H9 (cell line): Measurements from ENCODE around the gene ZNHIT6. TPM values are rescaled to one million over a fixed set of nuclear protein-coding genes. Genes with fewer than 3 reads are reported as not detected.

Source experiments
- DNase-seq: peaks from one replicate; pipeline ENCODE4 v3.0.0-alpha.2; 2017
- H2AFZ ChIP-seq: one replicate; pipeline ENCODE4 v1.6.1; 2013; ENCODE audit warnings: mild to moderate bottlenecking, low read length, control low read depth, moderate library complexity
- H2AK5ac ChIP-seq: 2 replicates; pipeline ENCODE4 v1.6.1; 2013; ENCODE audit warnings: low read length, control low read depth, mixed read lengths; ENCODE audit not compliant: insufficient read length
- H2BK120ac ChIP-seq: one replicate; pipeline ENCODE4 v1.6.1; 2013; ENCODE audit warnings: low read depth, mild to moderate bottlenecking, low read length, control low read depth, inconsistent platforms; ENCODE audit not compliant: poor library complexity, severe bottlenecking
- H2BK12ac ChIP-seq: 2 replicates; pipeline ENCODE4 v1.6.1; 2013; ENCODE audit warnings: low read length, control low read depth, mixed read lengths, low read depth; ENCODE audit not compliant: insufficient read length
- H2BK15ac ChIP-seq: 2 replicates; pipeline ENCODE4 v1.6.1; 2013; ENCODE audit warnings: low read depth, low read length, control low read depth
- H2BK20ac ChIP-seq: one replicate; pipeline ENCODE4 v1.6.1; 2013; ENCODE audit warnings: low read depth, mild to moderate bottlenecking, low read length, control low read depth, inconsistent platforms; ENCODE audit not compliant: poor library complexity, severe bottlenecking
- H2BK5ac ChIP-seq: 2 replicates; pipeline ENCODE4 v1.6.1; 2013; ENCODE audit warnings: low read length, control low read depth, mixed read lengths; ENCODE audit not compliant: insufficient read length
- H3K14ac ChIP-seq: 2 replicates; pipeline ENCODE4 v1.6.1; 2013; ENCODE audit warnings: low read length, control low read depth; ENCODE audit not compliant: insufficient read depth
- H3K18ac ChIP-seq: 2 replicates; pipeline ENCODE4 v1.6.1; 2013; ENCODE audit warnings: low read depth, mild to moderate bottlenecking, mixed read lengths, low read length, control low read depth; ENCODE audit not compliant: insufficient read length
- H3K23ac ChIP-seq: 2 replicates; pipeline ENCODE4 v1.6.1; 2013; ENCODE audit warnings: low read length, control low read depth, mixed read lengths, low read depth; ENCODE audit not compliant: insufficient read length
- H3K23me2 ChIP-seq: 2 replicates; pipeline ENCODE4 v1.6.1; 2013; ENCODE audit warnings: low read depth, mild to moderate bottlenecking, mixed read lengths, low read length, control low read depth; ENCODE audit not compliant: insufficient read length, poor library complexity, severe bottlenecking
- H3K27ac ChIP-seq: 2 replicates; pipeline ENCODE4 v1.5.1; 2013; ENCODE audit warnings: low read length, control low read depth, mixed read lengths, low read depth; ENCODE audit not compliant: insufficient read length
- H3K27me3 ChIP-seq: 2 replicates; pipeline ENCODE4 v1.6.1; 2013; ENCODE audit warnings: low read length, control low read depth, inconsistent platforms; ENCODE audit not compliant: insufficient read depth
- H3K4ac ChIP-seq: 2 replicates; pipeline ENCODE4 v1.6.1; 2013; ENCODE audit warnings: low read depth, mild to moderate bottlenecking, control low read depth, inconsistent platforms, low read length, moderate library complexity
- H3K4me1 ChIP-seq: 2 replicates; pipeline ENCODE4 v1.6.1; 2013; ENCODE audit warnings: low read length, control low read depth, inconsistent platforms; ENCODE audit not compliant: insufficient read depth
- H3K4me2 ChIP-seq: 2 replicates; pipeline ENCODE4 v1.6.1; 2013; ENCODE audit warnings: low read length, control low read depth, mixed read lengths; ENCODE audit not compliant: insufficient read length, insufficient read depth
- H3K56ac ChIP-seq: 2 replicates; pipeline ENCODE4 v1.6.1; 2013; ENCODE audit warnings: low read depth, mild to moderate bottlenecking, mixed read lengths, low read length, control low read depth; ENCODE audit not compliant: insufficient read length
- H3K79me1 ChIP-seq: 2 replicates; pipeline ENCODE4 v1.6.1; 2013; ENCODE audit warnings: low read depth, mild to moderate bottlenecking, moderate library complexity, low read length, control low read depth, inconsistent platforms; ENCODE audit not compliant: insufficient read depth, poor library complexity, severe bottlenecking
- H3K79me2 ChIP-seq: 2 replicates; pipeline ENCODE4 v1.6.1; 2013; ENCODE audit warnings: low read length, control low read depth, inconsistent platforms; ENCODE audit not compliant: insufficient read depth
- H3K9ac ChIP-seq: 2 replicates; pipeline ENCODE4 v1.6.1; 2013; ENCODE audit warnings: low read length, control low read depth, mixed read lengths; ENCODE audit not compliant: insufficient read length; ENCODE audit errors: extremely low read depth
- H3K9me3 ChIP-seq: one replicate; pipeline ENCODE4 v1.6.1; 2013; ENCODE audit warnings: low read depth, low read length, inconsistent platforms; ENCODE audit not compliant: control insufficient read depth
- H3T11ph ChIP-seq: one replicate; pipeline ENCODE4 v1.6.1; 2013; ENCODE audit warnings: mild to moderate bottlenecking, low read length, control low read depth, inconsistent platforms
- H4K20me1 ChIP-seq: one replicate; pipeline ENCODE4 v1.6.1; 2013; ENCODE audit not compliant: control insufficient read depth, insufficient read length, insufficient read depth
- H4K5ac ChIP-seq: 2 replicates; pipeline ENCODE4 v1.6.1; 2013; ENCODE audit warnings: low read depth, mild to moderate bottlenecking, mixed read lengths, low read length, control low read depth; ENCODE audit not compliant: insufficient read length
- H4K8ac ChIP-seq: replicated peaks from 2 replicates; pipeline ENCODE4 v1.6.1; 2013; ENCODE audit warnings: low read length, control low read depth, mixed read lengths, low read depth; ENCODE audit not compliant: insufficient read length
- H4K91ac ChIP-seq: 2 replicates; pipeline ENCODE4 v1.6.1; 2013; ENCODE audit warnings: low read depth, mild to moderate bottlenecking, moderate library complexity, mixed read lengths, low read length, control low read depth; ENCODE audit not compliant: insufficient read length
- H3K27ac Mint-ChIP-seq, 3 experiments: 2 replicates in 2 of 3; 3 replicates in 1 of 3; pipeline ENCODE4 v1.8.0; 2020 to 2021; ENCODE audit warnings: mixed read lengths in 3 of 3, mild to moderate bottlenecking in 1 of 3, moderate library complexity in 1 of 3
- H3K27me3 Mint-ChIP-seq: 2 replicates; pipeline ENCODE4 v1.8.0; 2021; ENCODE audit warnings: low read depth, mild to moderate bottlenecking, moderate library complexity, mixed read lengths
- H3K36me3 Mint-ChIP-seq, 3 experiments: 2 replicates in 2 of 3; 3 replicates in 1 of 3; pipeline ENCODE4 v1.8.0; 2020 to 2021; ENCODE audit warnings: low read depth in 3 of 3, mixed read lengths in 3 of 3; ENCODE audit not compliant: insufficient read depth in 1 of 3
- H3K4me1 Mint-ChIP-seq, 2 experiments: 2 replicates each; pipeline ENCODE4 v1.8.0; 2020; ENCODE audit warnings: mixed read lengths in 2 of 2
- H3K4me3 Mint-ChIP-seq, 2 experiments: 2 replicates in 1 of 2; 3 replicates in 1 of 2; pipeline ENCODE4 v1.8.0; 2020 to 2021; ENCODE audit warnings: mild to moderate bottlenecking in 2 of 2, mixed read lengths in 2 of 2, moderate library complexity in 1 of 2
- H3K9me3 Mint-ChIP-seq, 2 experiments: 2 replicates in 1 of 2; 3 replicates in 1 of 2; pipeline ENCODE4 v1.8.0; 2020; ENCODE audit warnings: mild to moderate bottlenecking in 2 of 2, mixed read lengths in 2 of 2, moderate library complexity in 1 of 2
- CTCF ChIP-seq: fragments of 200-600 bp; sonication (generic); conservative IDR thresholded peaks from 3 replicates; pipeline ENCODE4 v1.8.0; 2021; ENCODE audit warnings: antibody characterized with exemption, mild to moderate bottlenecking
- total RNA-seq: library from RNA; stranded (reverse); gene quantifications from 2 replicates; pipeline ENCODE4 v1.2.1, GENCODE V29; 2021

The ZNHIT6 gene
- total RNA-seq, 1 experiment from 2014 or later = 21.5 TPM

DNA sequence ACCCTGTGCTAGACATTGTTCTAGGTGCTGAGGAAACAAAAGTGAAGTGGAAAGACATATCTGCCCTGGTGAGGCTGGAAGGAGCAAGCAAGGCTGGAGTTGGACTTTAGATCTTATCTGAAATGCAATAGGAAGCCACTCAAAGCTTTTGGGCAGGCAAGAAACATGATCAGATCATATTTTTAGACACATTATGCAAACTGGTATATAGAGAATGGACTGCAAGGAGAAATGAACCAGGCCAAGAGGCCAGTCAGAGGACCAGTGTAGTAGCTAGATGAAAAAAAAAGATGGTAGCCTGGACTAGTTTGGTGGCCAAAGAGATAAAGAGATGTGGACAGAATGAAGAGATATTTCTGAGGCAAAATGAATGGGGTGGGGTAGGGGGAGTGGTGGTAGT is 81.4 kb downstream of the ZNHIT6 start:
- H2BK12ac ChIP-seq = no peak overlapping the region
- no peak overlapping the region for H3K27ac ChIP-seq
- Mint-ChIP-seq H3K9me3 (peaks cover 12 to 16% of the 10 kb centered on the region in 2 experiments), H3K27ac (no peak overlapping the region), H3K4me3 (no peak overlapping the region), H3K36me3 (peaks cover 18 to 30% (median 26%) of the 10 kb centered on the region in 3 experiments), H3K27me3 (no peaks in the 10 kb centered on the region), H3K4me1 (peaks cover 13 to 14% of the 10 kb centered on the region in 2 experiments)
- H2BK15ac ChIP-seq = no peak overlapping the region
- H4K20me1 ChIP-seq = no peaks in the 10 kb centered on the region
- no peaks in the 10 kb centered on the region for H3K23me2 ChIP-seq
- H2AK5ac ChIP-seq = no peak overlapping the region
- no peak overlapping the region for H3K23ac ChIP-seq
- no peak overlapping the region for H3K4me2 ChIP-seq
- no peak overlapping the region for H4K8ac ChIP-seq
- H3K4ac ChIP-seq = no peak overlapping the region
- no peak for TF ChIP-seq CTCF
- no peak overlapping the region for H3K18ac ChIP-seq
- no peak overlapping the region for H3T11ph ChIP-seq
- H3K27me3 ChIP-seq = no peaks in the 10 kb centered on the region
- H3K9me3 ChIP-seq = peaks cover 10% of the 10 kb centered on the region
- no peak overlapping the region for H2AFZ ChIP-seq
- peaks cover 2% of the 10 kb centered on the region; the same call in 1 of the 2 replicates for H3K4me1 ChIP-seq
- H3K9ac ChIP-seq = no peak overlapping the region
- H2BK20ac ChIP-seq = no peak overlapping the region
- H3K79me1 ChIP-seq = no peaks in the 10 kb centered on the region
- H3K14ac ChIP-seq = no peak overlapping the region
- no peak overlapping the region for H4K91ac ChIP-seq
- H3K79me2 ChIP-seq = no peaks in the 10 kb centered on the region
- H4K5ac ChIP-seq = no peak overlapping the region
- H2BK5ac ChIP-seq = no peak overlapping the region
- DNase-seq = no peak
- H2BK120ac ChIP-seq = no peak overlapping the region
- no peak overlapping the region for H3K56ac ChIP-seq
